HCT116 (cell line): ENCODE data around the gene SLC13A4. TPM values are rescaled to one million over a fixed set of nuclear protein-coding genes. Genes with fewer than 3 reads are reported as not detected.

ENCODE experiments used
- ATAC-seq: fragments of 200-7000 bp; cut with Tn5 transposase; 2 replicates; pipeline ENCODE4 v1.9.1; 2020; ENCODE audit warnings: mild to moderate bottlenecking, moderate library complexity
- BruUV-seq: library from RNA; stranded (reverse); fragments of 400-500 nt; replicated peaks from 2 replicates; lab custom pipeline; 2021; lab: Mats Ljungman, UMichigan
- CTCF ChIA-PET: fragments of 300-600 bp; sonication (Branson Sonifier 250); formaldehyde crosslinking; loops from one replicate; lab custom pipeline; 2021; ENCODE audit warnings: antibody characterized with exemption; lab: Charles Lee
- POLR2A ChIA-PET: fragments of 300-600, 350-600 bp; sonication (Branson Sonifier 250); formaldehyde crosslinking; loops from one replicate; lab custom pipeline; 2021; ENCODE audit warnings: antibody characterized with exemption; lab: Charles Lee
- RAD21 ChIA-PET, 2 experiments: fragments of 300-600 bp; sonication (Branson Sonifier 250); formaldehyde crosslinking; loops; one replicate each; lab custom pipeline; 2023; ENCODE audit warnings: low total read pairs in 2 of 2; ENCODE audit not compliant: uncharacterized antibody in 2 of 2, unreplicated experiment in 2 of 2, low non-redundant PET in 1 of 2; lab: Charles Lee
- DNase-seq: peaks from one replicate; pipeline ENCODE4 v3.0.0-alpha.2; 2010; ENCODE audit warnings: low read depth, low spot score
- H2AFZ ChIP-seq: fragments of 200-600 bp; shearing (Covaris generic), sonication (generic); 2 replicates; pipeline ENCODE4 v1.6.1; 2017; ENCODE audit warnings: low read depth, mixed run types, mixed read lengths, antibody characterized with exemption, low read length; ENCODE audit not compliant: poor library complexity, severe bottlenecking
- H3K27ac ChIP-seq: 2 replicates; pipeline ENCODE4 v1.5.1; 2012; ENCODE audit warnings: low read depth, low read length
- H3K27me3 ChIP-seq: fragments of 200-600 bp; sonication (generic); 2 replicates; pipeline ENCODE4 v1.6.1; 2016; ENCODE audit warnings: mixed run types, low read length, mixed read lengths; ENCODE audit not compliant: insufficient read depth
- H3K36me3 ChIP-seq, 2 experiments: fragments of 200-500 bp in 1 of 2; fragments of 200-600 bp in 1 of 2; sonication (Bioruptor generic) in 1 of 2; sonication (generic) in 1 of 2; 2 replicates each; pipeline versions ENCODE4 v1.5.1 to v1.6.1; 2014 to 2016; ENCODE audit warnings: low read length in 2 of 2, inconsistent platforms in 1 of 2, mixed read lengths in 1 of 2, mixed run types in 1 of 2; ENCODE audit not compliant: insufficient read depth in 2 of 2, control insufficient read depth in 1 of 2
- H3K4me1 ChIP-seq, 2 experiments: fragments of 200-600 bp in 1 of 2; sonication (generic) in 1 of 2; 2 replicates each; pipeline versions ENCODE4 v1.5.1 to v1.6.1; 2012 to 2017; ENCODE audit warnings: low read length in 2 of 2, inconsistent platforms in 1 of 2, mild to moderate bottlenecking in 1 of 2, mixed read lengths in 1 of 2, mixed run types in 1 of 2, moderate library complexity in 1 of 2; ENCODE audit not compliant: insufficient read depth in 2 of 2, control insufficient read depth in 1 of 2
- H3K4me2 ChIP-seq: fragments of 200-600 bp; sonication (generic); 2 replicates; pipeline ENCODE4 v1.6.1; 2017; ENCODE audit warnings: mixed run types, low read length, mixed read lengths
- H3K4me3 ChIP-seq, 2 experiments: fragments of 200-600 bp in 1 of 2; sonication (generic) in 1 of 2; replicated peaks in 1 of 2; 2 replicates each; pipeline ENCODE4 v1.5.1; 2011 to 2016; ENCODE audit warnings: low read length in 2 of 2, control low read depth in 1 of 2, low read depth in 1 of 2, mild to moderate bottlenecking in 1 of 2, mixed read lengths in 1 of 2, mixed run types in 1 of 2
- H3K79me2 ChIP-seq: fragments of 200-600 bp; sonication (generic); 2 replicates; pipeline ENCODE4 v1.6.1; 2017; ENCODE audit warnings: mild to moderate bottlenecking, mixed run types, low read length, moderate library complexity, mixed read lengths; ENCODE audit not compliant: insufficient read depth
- H3K9ac ChIP-seq: fragments of 200-600 bp; sonication (generic); 2 replicates; pipeline ENCODE4 v1.6.1; 2016; ENCODE audit warnings: low read length, mixed read lengths
- H3K9me2 ChIP-seq: fragments of 200-600 bp; sonication (generic), shearing (Covaris generic); 2 replicates; pipeline ENCODE4 v1.6.1; 2017; ENCODE audit warnings: mixed run types, mild to moderate bottlenecking, moderate library complexity; ENCODE audit not compliant: insufficient read depth
- H3K9me3 ChIP-seq, 2 experiments: fragments of 200-500 bp in 1 of 2; fragments of 200-600 bp in 1 of 2; sonication (Bioruptor generic) in 1 of 2; sonication (generic) in 1 of 2; 2 replicates each; pipeline ENCODE4 v1.6.1; 2014 to 2017; ENCODE audit warnings: low read length in 2 of 2, mixed read lengths in 2 of 2, inconsistent platforms in 1 of 2, low read depth in 1 of 2, mild to moderate bottlenecking in 1 of 2, mixed run types in 1 of 2, moderate library complexity in 1 of 2; ENCODE audit not compliant: control insufficient read depth in 1 of 2, insufficient read depth in 1 of 2
- H4K20me1 ChIP-seq: fragments of 200-600 bp; sonication (generic), shearing (Covaris generic); 2 replicates; pipeline ENCODE4 v1.6.1; 2017; ENCODE audit warnings: mixed run types, mild to moderate bottlenecking, moderate library complexity; ENCODE audit not compliant: insufficient read depth
- ATF3 ChIP-seq: IDR thresholded peaks from 2 replicates; pipeline ENCODE4 v1.6.1; 2012
- CBX3 ChIP-seq: IDR thresholded peaks from 2 replicates; pipeline ENCODE4 v1.6.1; 2012; ENCODE audit warnings: low read depth
- CEBPB ChIP-seq: IDR thresholded peaks from 2 replicates; pipeline ENCODE4 v1.6.1; 2012; ENCODE audit warnings: low read depth
- CTCF ChIP-seq, 3 experiments: fragments of 200-600 bp in 1 of 3; sonication (generic) in 1 of 3; IDR thresholded peaks in 2 of 3; conservative IDR thresholded peaks in 1 of 3; 2 replicates each; pipeline ENCODE4 v1.5.1; 2012 to 2017; ENCODE audit warnings: low read depth in 2 of 3, low read length in 2 of 3, antibody characterized with exemption in 1 of 3, borderline replicate concordance in 1 of 3, control low read depth in 1 of 3, mild to moderate bottlenecking in 1 of 3, mixed read lengths in 1 of 3, mixed run types in 1 of 3, moderate library complexity in 1 of 3; ENCODE audit not compliant: insufficient read depth in 1 of 3
- EGR1 ChIP-seq: IDR thresholded peaks from 2 replicates; pipeline ENCODE4 v1.6.1; 2012; ENCODE audit warnings: low read depth
- EZH2phosphoT487 ChIP-seq: fragments of 200-600 bp; IDR thresholded peaks from 2 replicates; pipeline ENCODE4 v1.6.1; 2018; ENCODE audit warnings: antibody characterized with exemption, borderline replicate concordance
- POLR2AphosphoS5 ChIP-seq: IDR thresholded peaks from 2 replicates; pipeline ENCODE4 v1.6.1; 2011; ENCODE audit warnings: mild to moderate bottlenecking, low read depth, low read length, moderate library complexity
- SIN3A ChIP-seq: IDR thresholded peaks from 2 replicates; pipeline ENCODE4 v1.6.1; 2012; ENCODE audit warnings: low read depth
- SP1 ChIP-seq: IDR thresholded peaks from 2 replicates; pipeline ENCODE4 v1.6.1; 2012; ENCODE audit warnings: low read depth
- SRF ChIP-seq: IDR thresholded peaks from 2 replicates; pipeline ENCODE4 v1.6.1; 2012; ENCODE audit warnings: low read depth
- TCF7L2 ChIP-seq: IDR thresholded peaks from 2 replicates; pipeline ENCODE4 v1.7.0; 2011; ENCODE audit warnings: borderline replicate concordance, inconsistent platforms; ENCODE audit not compliant: insufficient read depth, insufficient read length; ENCODE audit errors: extremely low read depth
- YY1 ChIP-seq: IDR thresholded peaks from 2 replicates; pipeline ENCODE4 v1.6.1; 2011; ENCODE audit warnings: low read length, low read depth, moderate library complexity, mild to moderate bottlenecking; ENCODE audit not compliant: insufficient replicate concordance; ENCODE audit errors: extremely low read depth
- ZFX ChIP-seq: fragments of 450-650 bp; IDR thresholded peaks from 2 replicates; pipeline ENCODE4 v1.6.1; 2017
- ZNF274 ChIP-seq: fragments of 200-500 bp; sonication (Bioruptor generic); IDR thresholded peaks from 2 replicates; pipeline ENCODE4 v1.6.1; 2014; ENCODE audit warnings: mild to moderate bottlenecking, low read depth, low read length, inconsistent platforms
- intact Hi-C: fragments of 100-400 bp; cut with micrococcal nuclease; formaldehyde crosslinking; loops from 2 replicates; pipeline ENCODE4 v1.10.0; 2022
- total RNA-seq: library from RNA; stranded (reverse); gene quantifications from one replicate; pipeline ENCODE4 v1.2.1, GENCODE V29; 2021; ENCODE audit not compliant: unreplicated experiment

Gene SLC13A4
- total RNA-seq, 1 experiment from 2014 or later = 0.30 TPM

- no TSS peak for BruUV-seq
- Histone ChIP-seq H3K9ac (no peak overlapping the region), H4K20me1 (no peaks in the 10 kb centered on the region), H3K79me2 (no peaks in the 10 kb centered on the region), H3K27me3 (no peaks in the 10 kb centered on the region), H3K4me3 (no peak overlapping the region), H3K36me3 (no peaks in the 10 kb centered on the region), H3K27ac (no peak overlapping the region), H3K4me1 (peaks cover 0 to 8% of the 10 kb centered on the region in 2 experiments; a peak in 2 of 4 replicates), H2AFZ (no peak overlapping the region), H3K9me2 (no peaks in the 10 kb centered on the region), H3K4me2 (no peak overlapping the region), H3K9me3 (no peaks in the 10 kb centered on the region)
- TF ChIP-seq POLR2AphosphoS5 = no peak
- no peak for TF ChIP-seq SRF
- TF ChIP-seq ATF3 = no peak
- no peak for TF ChIP-seq CBX3
- TF ChIP-seq TCF7L2 = no peak
- DNase-seq (no peak), ATAC-seq (peak; percentile 20; the same call in 1 of the 2 replicates)
- intact Hi-C loops = no loop called here
- ChIA-PET POLR2A (interaction anchor here (1.7 kb wide), 1 partner anchor 26 kb away, joined by 4 read pairs; no protein-coding TSS in a partner anchor), RAD21 (no interaction called here), CTCF (no interaction called here)
Measured at GRCh38 chr7:135771961-135772638, 44.1 kb upstream of the SLC13A4 start.

GRCh38 chr7:135771051-135771450 lies 43.1 kb upstream of the SLC13A4 start:
- ATAC-seq = no peak
- Histone ChIP-seq H2AFZ (no peak overlapping the region), H3K79me2 (no peaks in the 10 kb centered on the region), H3K27me3 (no peaks in the 10 kb centered on the region), H3K9ac (no peak overlapping the region), H3K9me2 (no peaks in the 10 kb centered on the region), H4K20me1 (no peaks in the 10 kb centered on the region), H3K4me3 (no peak overlapping the region), H3K4me2 (no peak overlapping the region), H3K27ac (no peak overlapping the region), H3K36me3 (no peaks in the 10 kb centered on the region), H3K9me3 (no peaks in the 10 kb centered on the region), H3K4me1 (peaks cover 0 to 8% of the 10 kb centered on the region in 2 experiments; a peak in 2 of 4 replicates)
- CTCF ChIA-PET = no interaction called here
- POLR2A ChIA-PET = interaction anchor here (1.7 kb wide), 1 partner anchor 25 kb away, joined by 4 read pairs; no protein-coding TSS in a partner anchor
- no TSS peak for BruUV-seq
- no peak for TF ChIP-seq ATF3
- no peak for TF ChIP-seq ZNF274
- no peak for TF ChIP-seq YY1
- TF ChIP-seq CEBPB = no peak
- TF ChIP-seq CTCF (IDR thresholded peaks at IDR 0.05 in 2 of 3, conservative IDR thresholded peaks at IDR 0.05 in 1 of 3; ENCODE audit: borderline replicate concordance in 1 of 3, insufficient read depth in 1 of 3, low read depth in 2 of 3, low read length in 2 of 3) = no peak
- TF ChIP-seq SP1 = no peak
- TF ChIP-seq EZH2phosphoT487 = no peak
- TF ChIP-seq SIN3A = no peak
- no peak for TF ChIP-seq ZFX
- no peak for TF ChIP-seq EGR1
- intact Hi-C loops = no loop called here
- RAD21 ChIA-PET = no interaction called here
- no peak for DNase-seq
